A549 (cell line): ENCODE data around the gene ZSWIM7.

Experiments used
- CEBPB ChIP-seq, 2 experiments: fragments of >200 bp in 1 of 2; sonication (Bioruptor Twin) in 1 of 2; formaldehyde crosslinking in 1 of 2; IDR thresholded peaks; 2 replicates each; pipeline ENCODE4 v1.6.1; 2012 to 2016
- CHD2 ChIP-seq: fragments of 150-350 bp; IDR thresholded peaks from 2 replicates; pipeline ENCODE4 v1.6.1; 2014; ENCODE audit warnings: low read length; ENCODE audit not compliant: partially characterized antibody
- ESRRA ChIP-seq: fragments of 150-350 bp; IDR thresholded peaks from 2 replicates; pipeline ENCODE4 v1.6.1; 2014; ENCODE audit warnings: mild to moderate bottlenecking, low read length, borderline replicate concordance
- KDM1A ChIP-seq: fragments of 200-600 bp; sonication (generic); IDR thresholded peaks from 2 replicates; pipeline ENCODE4 v1.6.1; 2016; ENCODE audit warnings: low read depth, mild to moderate bottlenecking
- MYC ChIP-seq: IDR thresholded peaks from 2 replicates; pipeline ENCODE4 v1.6.1; 2012; ENCODE audit warnings: mild to moderate bottlenecking, inconsistent platforms, low read length, improper control_type of control experiment, borderline replicate concordance
- POLR2A ChIP-seq: IDR thresholded peaks from 2 replicates; pipeline ENCODE4 v1.6.1; 2012; ENCODE audit warnings: mild to moderate bottlenecking, low read length
- RARB ChIP-seq: fragments of 250-450 bp; sonication (Bioruptor Pico); IDR thresholded peaks from 2 replicates; pipeline ENCODE4 v1.8.0; 2021; ENCODE audit warnings: mild to moderate bottlenecking, moderate library complexity
- RCOR1 ChIP-seq: fragments of 150-350 bp; IDR thresholded peaks from 2 replicates; pipeline ENCODE4 v1.6.1; 2014; ENCODE audit warnings: antibody characterized with exemption, low read length, low read depth
- RNF2 ChIP-seq: fragments of 200-600 bp; sonication (generic); IDR thresholded peaks from 2 replicates; pipeline ENCODE4 v1.6.1; 2016; ENCODE audit warnings: low read depth, mild to moderate bottlenecking, antibody characterized with exemption, moderate library complexity, borderline replicate concordance
- TF ChIP-seq, protein P1 (sequence below): fragments of >200 bp; sonication (Bioruptor Twin); formaldehyde crosslinking; IDR thresholded peaks from 3 replicates; pipeline ENCODE4 v1.5.1; 2016
- TF ChIP-seq, protein P2 (sequence below): IDR thresholded peaks from 2 replicates; pipeline ENCODE4 v1.6.1; 2012
- TF ChIP-seq, protein P3 (sequence below): fragments of 200-600 bp; sonication (generic); IDR thresholded peaks from 2 replicates; pipeline ENCODE4 v1.6.1; 2016; ENCODE audit warnings: antibody characterized with exemption, mild to moderate bottlenecking, moderate library complexity
- TF ChIP-seq, protein P4 (sequence below): IDR thresholded peaks from 2 replicates; pipeline ENCODE4 v1.6.1; 2012

DNA sequence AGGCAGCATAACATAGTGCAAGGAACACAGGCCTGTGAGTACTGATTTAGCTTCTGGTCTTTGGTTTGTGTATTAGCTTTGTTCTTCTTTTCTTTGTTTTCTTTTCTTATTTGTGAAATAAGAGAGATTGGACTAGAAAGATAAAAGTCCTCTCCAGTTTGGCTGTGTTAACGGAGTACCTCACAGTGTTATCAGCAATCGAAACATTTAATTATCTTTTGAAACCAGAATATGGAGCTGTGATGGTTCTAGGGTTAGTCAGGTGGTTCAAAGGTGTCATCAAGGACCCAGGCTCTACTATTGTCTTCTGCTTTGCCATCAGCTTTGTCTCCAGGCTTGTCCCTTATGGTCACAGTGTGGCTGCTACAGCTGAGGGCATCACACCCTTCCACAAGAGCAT lies 29.0 kb downstream of the ZSWIM7 start:
- TF ChIP-seq, protein P1, sequence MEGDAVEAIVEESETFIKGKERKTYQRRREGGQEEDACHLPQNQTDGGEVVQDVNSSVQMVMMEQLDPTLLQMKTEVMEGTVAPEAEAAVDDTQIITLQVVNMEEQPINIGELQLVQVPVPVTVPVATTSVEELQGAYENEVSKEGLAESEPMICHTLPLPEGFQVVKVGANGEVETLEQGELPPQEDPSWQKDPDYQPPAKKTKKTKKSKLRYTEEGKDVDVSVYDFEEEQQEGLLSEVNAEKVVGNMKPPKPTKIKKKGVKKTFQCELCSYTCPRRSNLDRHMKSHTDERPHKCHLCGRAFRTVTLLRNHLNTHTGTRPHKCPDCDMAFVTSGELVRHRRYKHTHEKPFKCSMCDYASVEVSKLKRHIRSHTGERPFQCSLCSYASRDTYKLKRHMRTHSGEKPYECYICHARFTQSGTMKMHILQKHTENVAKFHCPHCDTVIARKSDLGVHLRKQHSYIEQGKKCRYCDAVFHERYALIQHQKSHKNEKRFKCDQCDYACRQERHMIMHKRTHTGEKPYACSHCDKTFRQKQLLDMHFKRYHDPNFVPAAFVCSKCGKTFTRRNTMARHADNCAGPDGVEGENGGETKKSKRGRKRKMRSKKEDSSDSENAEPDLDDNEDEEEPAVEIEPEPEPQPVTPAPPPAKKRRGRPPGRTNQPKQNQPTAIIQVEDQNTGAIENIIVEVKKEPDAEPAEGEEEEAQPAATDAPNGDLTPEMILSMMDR, result no peak
- TF ChIP-seq RCOR1 (no peak), ESRRA (no peak), RNF2 (no peak), RARB (CRISPR knock-in tag) (no peak), MYC (no peak), POLR2A (no peak), KDM1A (no peak), CEBPB (IDR thresholded peaks at IDR 0.05) (no peak), CHD2 (no peak)
- TF ChIP-seq, protein P2, sequence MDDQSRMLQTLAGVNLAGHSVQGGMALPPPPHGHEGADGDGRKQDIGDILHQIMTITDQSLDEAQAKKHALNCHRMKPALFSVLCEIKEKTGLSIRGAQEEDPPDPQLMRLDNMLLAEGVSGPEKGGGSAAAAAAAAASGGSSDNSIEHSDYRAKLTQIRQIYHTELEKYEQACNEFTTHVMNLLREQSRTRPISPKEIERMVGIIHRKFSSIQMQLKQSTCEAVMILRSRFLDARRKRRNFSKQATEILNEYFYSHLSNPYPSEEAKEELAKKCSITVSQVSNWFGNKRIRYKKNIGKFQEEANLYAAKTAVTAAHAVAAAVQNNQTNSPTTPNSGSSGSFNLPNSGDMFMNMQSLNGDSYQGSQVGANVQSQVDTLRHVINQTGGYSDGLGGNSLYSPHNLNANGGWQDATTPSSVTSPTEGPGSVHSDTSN, result no peak
- TF ChIP-seq, protein P3, sequence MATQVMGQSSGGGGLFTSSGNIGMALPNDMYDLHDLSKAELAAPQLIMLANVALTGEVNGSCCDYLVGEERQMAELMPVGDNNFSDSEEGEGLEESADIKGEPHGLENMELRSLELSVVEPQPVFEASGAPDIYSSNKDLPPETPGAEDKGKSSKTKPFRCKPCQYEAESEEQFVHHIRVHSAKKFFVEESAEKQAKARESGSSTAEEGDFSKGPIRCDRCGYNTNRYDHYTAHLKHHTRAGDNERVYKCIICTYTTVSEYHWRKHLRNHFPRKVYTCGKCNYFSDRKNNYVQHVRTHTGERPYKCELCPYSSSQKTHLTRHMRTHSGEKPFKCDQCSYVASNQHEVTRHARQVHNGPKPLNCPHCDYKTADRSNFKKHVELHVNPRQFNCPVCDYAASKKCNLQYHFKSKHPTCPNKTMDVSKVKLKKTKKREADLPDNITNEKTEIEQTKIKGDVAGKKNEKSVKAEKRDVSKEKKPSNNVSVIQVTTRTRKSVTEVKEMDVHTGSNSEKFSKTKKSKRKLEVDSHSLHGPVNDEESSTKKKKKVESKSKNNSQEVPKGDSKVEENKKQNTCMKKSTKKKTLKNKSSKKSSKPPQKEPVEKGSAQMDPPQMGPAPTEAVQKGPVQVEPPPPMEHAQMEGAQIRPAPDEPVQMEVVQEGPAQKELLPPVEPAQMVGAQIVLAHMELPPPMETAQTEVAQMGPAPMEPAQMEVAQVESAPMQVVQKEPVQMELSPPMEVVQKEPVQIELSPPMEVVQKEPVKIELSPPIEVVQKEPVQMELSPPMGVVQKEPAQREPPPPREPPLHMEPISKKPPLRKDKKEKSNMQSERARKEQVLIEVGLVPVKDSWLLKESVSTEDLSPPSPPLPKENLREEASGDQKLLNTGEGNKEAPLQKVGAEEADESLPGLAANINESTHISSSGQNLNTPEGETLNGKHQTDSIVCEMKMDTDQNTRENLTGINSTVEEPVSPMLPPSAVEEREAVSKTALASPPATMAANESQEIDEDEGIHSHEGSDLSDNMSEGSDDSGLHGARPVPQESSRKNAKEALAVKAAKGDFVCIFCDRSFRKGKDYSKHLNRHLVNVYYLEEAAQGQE, result no peak
- TF ChIP-seq, protein P4, sequence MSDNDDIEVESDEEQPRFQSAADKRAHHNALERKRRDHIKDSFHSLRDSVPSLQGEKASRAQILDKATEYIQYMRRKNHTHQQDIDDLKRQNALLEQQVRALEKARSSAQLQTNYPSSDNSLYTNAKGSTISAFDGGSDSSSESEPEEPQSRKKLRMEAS, result no peak
